Right lung (tissue), 5 donors: ENCODE data around the gene SPRED1. TPM values are rescaled to one million over a fixed set of nuclear protein-coding genes. Genes with fewer than 3 reads are reported as not detected.

Experiments
- DNase-seq, 2 donors: peaks; one replicate each; pipeline ENCODE4 v3.0.0-alpha.2; 2013
- polyA plus RNA-seq, 5 donors: library from polyadenylated mRNA; unstranded; fragments of 120-200 nt; gene quantifications; one replicate each; pipeline versions ENCODE4 v1.2.1 to v1.2.3, GENCODE V29; 2013; ENCODE audit warnings: inconsistent platforms in 1 of 5, low replicate concordance in 1 of 5; ENCODE audit not compliant: insufficient read length in 5 of 5, insufficient read depth in 1 of 5

Gene SPRED1
- polyA plus RNA-seq, 5 donors, result 32.4 to 42.8 (median 38.4) TPM

- no peak for DNase-seq
Measured at GRCh38 chr15:38344351-38344750, 91.7 kb downstream of the SPRED1 start.

DNA sequence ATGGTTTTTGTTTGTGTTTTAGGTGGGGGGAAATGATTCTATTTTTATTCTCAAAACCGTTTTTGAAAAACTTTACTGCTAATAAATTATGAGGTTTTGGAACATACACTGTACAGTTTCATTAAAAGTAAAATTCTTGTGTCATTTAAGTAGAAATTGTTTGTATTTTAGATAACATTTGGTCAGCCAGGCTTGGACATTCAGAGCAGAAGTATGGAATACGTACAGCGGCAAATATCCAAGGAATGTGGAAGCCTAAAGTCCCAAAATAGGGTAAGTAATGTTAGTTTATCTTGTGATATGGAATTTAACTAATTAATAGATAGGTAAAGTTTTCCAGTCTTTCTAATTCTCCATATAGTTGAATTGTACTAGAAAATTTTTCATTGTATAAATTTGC is 96.6 kb downstream of the SPRED1 start:
- no peak for DNase-seq

DNA sequence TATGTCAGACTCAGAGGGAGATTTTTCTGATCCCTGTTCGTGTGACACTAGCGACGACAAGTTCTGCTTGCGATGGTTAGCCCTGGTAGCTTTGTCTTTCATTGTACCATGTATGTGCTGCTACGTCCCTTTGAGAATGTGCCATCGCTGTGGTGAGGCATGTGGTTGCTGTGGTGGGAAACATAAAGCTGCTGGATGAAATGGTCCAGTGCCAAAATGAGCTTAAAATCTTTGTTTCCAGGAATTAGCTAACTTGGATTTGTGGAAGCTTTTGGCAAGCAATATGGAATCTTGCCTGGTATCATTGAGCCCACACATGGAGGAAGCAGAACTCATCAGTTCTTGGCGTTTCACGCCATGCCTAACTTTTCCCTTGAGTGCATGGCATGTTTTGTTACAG is 98.8 kb downstream of the SPRED1 start:
- no peak for DNase-seq

GRCh38 chr15:38354315-38354929 is 101.8 kb downstream of the SPRED1 start:
- DNase-seq, result peak; percentile 41 to 65

- DNase-seq, result no peak
Measured at GRCh38 chr15:38362355-38362754, 109.7 kb downstream of the SPRED1 start.

DNA sequence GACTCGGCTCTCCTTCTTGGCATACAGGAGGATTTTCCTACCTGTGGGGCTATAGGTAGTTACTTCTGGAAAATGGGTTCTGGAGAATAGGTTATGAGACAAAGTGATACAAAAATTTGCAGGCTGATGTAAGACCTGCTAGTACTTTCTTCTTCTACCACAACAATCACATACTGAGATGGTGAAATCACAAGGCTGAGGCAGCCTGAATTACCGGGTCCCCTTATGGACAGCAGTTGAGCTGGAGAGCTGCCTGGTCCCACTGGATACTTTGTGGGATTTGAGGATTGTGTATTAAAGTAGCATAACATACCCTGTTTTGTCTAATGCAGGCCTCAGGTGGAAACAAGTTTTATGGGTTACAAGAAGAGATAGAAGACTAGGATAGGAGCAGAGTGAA is 114.8 kb downstream of the SPRED1 start:
- no peak for DNase-seq

DNA sequence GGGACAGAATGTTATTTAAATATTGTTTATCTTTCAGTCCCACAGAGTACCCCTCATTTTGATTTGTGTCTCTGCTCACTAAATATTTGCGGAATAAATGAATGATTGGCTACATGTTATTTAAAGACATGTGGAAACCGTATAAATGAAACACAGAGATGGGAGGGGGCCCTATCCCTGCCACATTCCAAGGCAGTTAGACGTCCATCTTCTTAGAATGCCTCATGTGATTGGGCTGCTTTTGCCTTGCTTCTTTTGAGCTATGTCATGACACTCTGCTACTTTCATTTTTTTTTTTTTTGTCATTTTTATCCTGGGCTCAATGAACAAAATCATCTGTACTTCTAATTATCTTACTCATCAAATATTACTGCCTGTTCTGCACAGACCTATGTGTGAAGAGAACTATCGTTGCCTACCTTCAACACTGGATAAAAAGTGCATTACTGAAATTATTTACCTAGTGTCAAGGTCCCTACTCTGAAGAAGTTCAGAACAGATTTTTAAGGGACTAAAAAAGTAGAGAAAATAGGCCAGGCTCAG is 117.4 kb downstream of the SPRED1 start:
- no peak for DNase-seq

DNA sequence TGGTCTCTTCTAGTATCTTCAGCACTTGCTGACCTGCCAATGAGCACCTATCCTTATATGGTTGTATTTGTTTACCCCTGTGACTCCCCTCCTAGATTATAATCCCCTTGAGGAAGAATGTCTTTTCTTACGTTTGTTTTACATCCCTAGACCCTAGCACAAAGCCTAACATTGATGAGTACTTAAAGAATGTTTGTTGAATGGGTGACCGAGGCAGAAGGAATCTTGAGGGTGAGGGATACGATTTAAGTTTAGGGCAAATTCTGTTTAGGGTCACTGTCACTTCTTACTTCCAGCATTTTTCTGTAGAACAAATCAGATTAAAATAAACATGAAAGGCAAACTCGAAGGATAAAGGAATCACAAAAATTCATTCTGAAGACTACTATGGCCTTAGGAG is 120.4 kb downstream of the SPRED1 start:
- no peak for DNase-seq

DNA sequence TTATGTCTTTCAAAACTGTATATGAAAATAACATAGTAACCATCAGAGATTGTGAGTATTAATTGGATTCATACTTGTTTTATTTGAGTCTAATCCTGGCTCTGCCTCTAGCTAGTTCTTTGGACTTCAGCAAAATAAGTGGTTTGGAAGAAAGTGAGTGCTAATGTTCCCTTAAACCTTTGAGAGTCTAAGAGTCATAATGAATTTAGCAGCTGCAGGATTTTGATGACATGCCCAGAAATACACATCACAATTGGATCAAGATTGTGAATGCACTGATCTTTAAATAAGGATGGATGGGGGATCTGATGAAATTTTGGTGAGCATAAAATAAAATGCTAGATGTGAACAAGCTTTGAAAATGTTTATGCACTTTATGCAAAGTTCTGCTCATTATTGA is 121.4 kb downstream of the SPRED1 start:
- DNase-seq, result peak; percentile 62 to 72

- no peak for DNase-seq
Measured at GRCh38 chr15:38374556-38374955, 121.9 kb downstream of the SPRED1 start.

DNA sequence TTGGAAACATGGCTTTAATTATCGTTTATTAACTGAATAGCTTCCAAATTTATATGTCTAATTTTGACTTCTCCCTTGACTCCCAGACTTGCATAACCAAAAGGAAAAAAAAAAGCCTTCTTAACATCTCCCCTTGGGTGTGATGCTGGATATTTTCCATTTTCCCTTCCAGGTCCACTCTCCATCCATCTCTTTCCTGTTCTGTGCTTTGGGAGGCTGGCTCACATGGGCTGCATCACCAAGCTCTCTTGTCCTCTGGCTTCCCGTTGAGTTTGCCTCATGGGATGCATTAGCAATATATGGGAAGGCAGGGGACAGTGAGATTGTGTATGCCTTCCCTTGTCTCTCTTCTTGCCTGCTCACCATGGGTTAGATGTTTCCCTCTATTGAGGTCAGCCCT is 123.4 kb downstream of the SPRED1 start:
- DNase-seq, result no peak

DNA sequence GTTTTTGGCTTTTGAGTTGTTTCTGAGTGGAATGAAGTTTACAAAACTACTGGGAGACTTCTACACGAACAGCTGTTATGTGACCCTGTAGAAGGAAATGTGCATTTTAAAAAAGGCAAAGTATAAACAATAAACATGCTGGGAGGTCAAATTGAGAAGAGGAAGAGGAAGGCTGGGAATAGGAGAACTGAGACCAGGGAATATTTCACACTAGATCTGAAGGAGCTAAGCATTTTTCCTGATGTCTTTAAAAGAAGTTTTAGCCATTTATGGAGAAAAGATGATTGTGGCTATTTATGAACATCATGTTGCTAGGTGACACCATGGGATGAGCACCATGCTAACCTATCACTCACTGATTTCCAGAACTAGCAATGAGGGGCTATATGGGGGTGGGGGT is 125.0 kb downstream of the SPRED1 start:
- DNase-seq, result peak; percentile 57 to 65

- DNase-seq, result peak; percentile 46 to 51
Measured at GRCh38 chr15:38378161-38378560, 125.5 kb downstream of the SPRED1 start.

DNA sequence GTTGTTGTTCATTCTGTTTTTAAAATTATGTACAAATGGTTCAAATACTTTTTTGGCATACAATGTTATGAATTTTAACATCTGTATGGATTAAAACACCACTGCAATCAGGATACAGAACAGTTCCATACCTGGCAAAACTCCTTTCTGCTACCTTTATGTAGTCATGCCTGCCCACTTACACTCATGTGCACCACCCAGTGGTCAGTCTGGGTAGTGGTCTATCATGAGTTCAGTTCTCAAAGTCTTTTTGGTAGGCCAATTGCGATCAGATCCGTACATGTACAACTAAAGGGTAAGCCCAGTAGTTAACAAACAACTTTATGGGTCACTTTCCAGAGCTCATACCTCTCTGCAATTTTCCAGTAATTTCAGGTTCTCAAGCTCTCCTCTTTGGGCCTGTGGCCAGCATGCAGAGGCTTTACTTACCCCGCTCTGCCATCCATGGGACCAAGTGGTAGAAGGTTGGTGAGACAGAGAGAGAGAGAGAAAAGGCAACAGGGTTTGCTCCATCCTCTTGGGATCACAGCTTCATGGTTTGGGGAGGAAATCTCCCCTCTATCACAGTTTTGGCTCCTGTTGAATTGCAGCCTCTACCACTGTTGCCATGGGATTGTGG is 137.4 kb downstream of the SPRED1 start:
- DNase-seq, result peak; percentile 35 to 51

DNA sequence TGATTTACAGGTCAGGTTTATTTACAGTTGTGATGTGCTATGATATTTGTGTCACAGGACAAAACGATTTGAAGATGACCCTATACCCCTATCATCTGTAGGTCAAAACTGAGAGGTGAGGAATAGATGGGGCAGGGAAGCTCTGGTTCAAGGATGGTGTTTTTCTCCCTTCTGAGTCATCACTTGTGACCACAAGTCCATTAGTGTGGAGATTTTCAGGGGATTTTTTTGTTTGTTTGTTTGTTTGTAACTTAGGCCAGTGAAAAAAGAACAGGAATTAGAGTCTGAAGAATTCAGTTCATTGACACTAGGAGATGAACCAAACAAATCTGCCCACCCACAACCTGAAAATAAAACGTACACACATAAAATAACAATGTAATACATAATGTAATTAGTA is 138.6 kb downstream of the SPRED1 start:
- DNase-seq, result no peak

GRCh38 chr15:38398134-38398533 is 145.5 kb downstream of the SPRED1 start:
- DNase-seq, result no peak

- no peak for DNase-seq
Measured at GRCh38 chr15:38401106-38401505, 148.5 kb downstream of the SPRED1 start.

DNA sequence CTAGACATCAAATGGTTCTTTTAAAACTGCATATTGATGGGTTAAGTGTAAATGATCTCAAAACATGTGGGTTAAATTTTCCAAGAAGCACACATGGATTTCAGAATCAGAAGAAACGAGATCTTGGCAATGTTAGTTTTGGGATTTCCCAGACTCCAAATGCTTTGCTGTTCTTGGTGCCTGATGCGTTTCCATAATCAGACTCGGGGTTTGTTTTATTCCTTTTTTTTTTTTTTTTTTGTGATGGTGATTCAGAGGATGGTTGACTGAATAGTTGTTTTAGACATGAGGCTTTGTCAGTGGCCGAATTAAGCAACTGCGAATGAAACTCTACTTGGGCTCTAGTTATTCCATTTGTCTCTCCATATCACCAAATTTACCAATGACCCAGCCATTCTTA is 149.1 kb downstream of the SPRED1 start:
- no peak for DNase-seq

DNA sequence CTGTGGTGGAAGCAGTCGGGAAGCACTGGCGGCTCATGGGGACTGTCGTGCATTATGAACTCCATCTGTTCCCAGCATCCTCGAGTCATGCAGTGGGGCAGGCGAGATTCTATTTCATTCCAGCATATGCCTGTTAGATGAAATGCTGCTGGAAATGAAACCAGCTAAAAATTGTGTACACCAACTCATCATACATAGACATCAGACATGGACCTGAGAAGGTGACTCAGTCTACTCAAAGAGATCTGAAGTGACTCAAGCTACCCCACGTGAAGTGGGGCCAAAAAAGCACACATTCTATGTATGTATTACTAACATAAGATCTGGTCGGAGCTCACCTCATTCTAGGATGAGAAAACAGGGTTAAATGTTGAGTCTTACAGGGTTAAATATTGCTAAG is 153.8 kb downstream of the SPRED1 start:
- DNase-seq, result no peak
